ENCODE data around the gene SERPINC1.
"Not testable (repeated sequence)": the region's sequence is repeated elsewhere in the genome, so short reads cannot be mapped to it uniquely, and the experiment has no call there.

DNA sequence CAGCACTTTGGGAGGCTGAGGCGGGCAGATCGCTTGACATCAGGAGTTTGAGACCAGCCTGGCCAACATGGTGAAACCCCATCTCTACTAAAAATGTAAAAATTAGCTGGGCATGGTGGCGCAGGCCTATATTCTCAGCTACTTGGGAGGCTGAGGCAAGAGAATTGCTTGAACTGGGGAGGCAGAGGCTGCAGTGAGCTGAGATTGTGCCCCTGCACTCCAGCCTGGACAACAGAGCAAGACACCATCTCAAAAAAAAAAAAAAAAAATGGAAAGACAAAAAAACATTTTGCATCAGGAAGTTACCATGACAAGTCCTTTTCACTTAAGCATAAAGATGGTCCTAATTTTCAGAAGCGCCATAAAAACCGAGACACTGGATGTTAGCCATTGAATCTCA is 13.4 kb upstream of the SERPINC1 start:
- TF ChIP-seq, protein P1, sequence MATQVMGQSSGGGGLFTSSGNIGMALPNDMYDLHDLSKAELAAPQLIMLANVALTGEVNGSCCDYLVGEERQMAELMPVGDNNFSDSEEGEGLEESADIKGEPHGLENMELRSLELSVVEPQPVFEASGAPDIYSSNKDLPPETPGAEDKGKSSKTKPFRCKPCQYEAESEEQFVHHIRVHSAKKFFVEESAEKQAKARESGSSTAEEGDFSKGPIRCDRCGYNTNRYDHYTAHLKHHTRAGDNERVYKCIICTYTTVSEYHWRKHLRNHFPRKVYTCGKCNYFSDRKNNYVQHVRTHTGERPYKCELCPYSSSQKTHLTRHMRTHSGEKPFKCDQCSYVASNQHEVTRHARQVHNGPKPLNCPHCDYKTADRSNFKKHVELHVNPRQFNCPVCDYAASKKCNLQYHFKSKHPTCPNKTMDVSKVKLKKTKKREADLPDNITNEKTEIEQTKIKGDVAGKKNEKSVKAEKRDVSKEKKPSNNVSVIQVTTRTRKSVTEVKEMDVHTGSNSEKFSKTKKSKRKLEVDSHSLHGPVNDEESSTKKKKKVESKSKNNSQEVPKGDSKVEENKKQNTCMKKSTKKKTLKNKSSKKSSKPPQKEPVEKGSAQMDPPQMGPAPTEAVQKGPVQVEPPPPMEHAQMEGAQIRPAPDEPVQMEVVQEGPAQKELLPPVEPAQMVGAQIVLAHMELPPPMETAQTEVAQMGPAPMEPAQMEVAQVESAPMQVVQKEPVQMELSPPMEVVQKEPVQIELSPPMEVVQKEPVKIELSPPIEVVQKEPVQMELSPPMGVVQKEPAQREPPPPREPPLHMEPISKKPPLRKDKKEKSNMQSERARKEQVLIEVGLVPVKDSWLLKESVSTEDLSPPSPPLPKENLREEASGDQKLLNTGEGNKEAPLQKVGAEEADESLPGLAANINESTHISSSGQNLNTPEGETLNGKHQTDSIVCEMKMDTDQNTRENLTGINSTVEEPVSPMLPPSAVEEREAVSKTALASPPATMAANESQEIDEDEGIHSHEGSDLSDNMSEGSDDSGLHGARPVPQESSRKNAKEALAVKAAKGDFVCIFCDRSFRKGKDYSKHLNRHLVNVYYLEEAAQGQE (IDR thresholded peaks at IDR 0.05; ENCODE audit: borderline replicate concordance): not testable (repeated sequence)
- TF ChIP-seq, protein P2, sequence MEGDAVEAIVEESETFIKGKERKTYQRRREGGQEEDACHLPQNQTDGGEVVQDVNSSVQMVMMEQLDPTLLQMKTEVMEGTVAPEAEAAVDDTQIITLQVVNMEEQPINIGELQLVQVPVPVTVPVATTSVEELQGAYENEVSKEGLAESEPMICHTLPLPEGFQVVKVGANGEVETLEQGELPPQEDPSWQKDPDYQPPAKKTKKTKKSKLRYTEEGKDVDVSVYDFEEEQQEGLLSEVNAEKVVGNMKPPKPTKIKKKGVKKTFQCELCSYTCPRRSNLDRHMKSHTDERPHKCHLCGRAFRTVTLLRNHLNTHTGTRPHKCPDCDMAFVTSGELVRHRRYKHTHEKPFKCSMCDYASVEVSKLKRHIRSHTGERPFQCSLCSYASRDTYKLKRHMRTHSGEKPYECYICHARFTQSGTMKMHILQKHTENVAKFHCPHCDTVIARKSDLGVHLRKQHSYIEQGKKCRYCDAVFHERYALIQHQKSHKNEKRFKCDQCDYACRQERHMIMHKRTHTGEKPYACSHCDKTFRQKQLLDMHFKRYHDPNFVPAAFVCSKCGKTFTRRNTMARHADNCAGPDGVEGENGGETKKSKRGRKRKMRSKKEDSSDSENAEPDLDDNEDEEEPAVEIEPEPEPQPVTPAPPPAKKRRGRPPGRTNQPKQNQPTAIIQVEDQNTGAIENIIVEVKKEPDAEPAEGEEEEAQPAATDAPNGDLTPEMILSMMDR (IDR thresholded peaks at IDR 0.05; ENCODE audit: poor library complexity, severe bottlenecking): not testable (repeated sequence)
- not testable (repeated sequence) for TF ChIP-seq RAD21 (conservative IDR thresholded peaks at IDR 0.05); POLR2AphosphoS5 (IDR thresholded peaks at IDR 0.05); EP300 (conservative IDR thresholded peaks at IDR 0.05; ENCODE audit: poor library complexity, severe bottlenecking); EZH2 (IDR thresholded peaks at IDR 0.05; ENCODE audit: borderline replicate concordance, insufficient read depth, low read length, poor library complexity, severe bottlenecking); MXI1 (conservative IDR thresholded peaks at IDR 0.05; ENCODE audit: poor library complexity, severe bottlenecking)
